PC-3 (cell line): ENCODE data around the gene ENAH.

Source experiments
- EZH2 ChIP-seq: fragments of 300-600 bp; sonication (generic); IDR thresholded peaks from one replicate; pipeline ENCODE4 v1.6.1; 2017; ENCODE audit warnings: antibody characterized with exemption, mild to moderate bottlenecking, low read length; ENCODE audit not compliant: unreplicated experiment
- EZH2phosphoT487 ChIP-seq: fragments of 300-600 bp; sonication (generic); IDR thresholded peaks from 2 replicates; pipeline ENCODE4 v1.6.1; 2018; ENCODE audit warnings: mild to moderate bottlenecking, antibody characterized with exemption, low read length, borderline replicate concordance
- TF ChIP-seq, protein P1 (sequence below): fragments of 300-600 bp; sonication (generic); conservative IDR thresholded peaks from 2 replicates; pipeline ENCODE4 v1.5.1; 2017; ENCODE audit warnings: antibody characterized with exemption, low read depth, mild to moderate bottlenecking, low read length

GRCh38 chr1:225617479-225617878 lies 35.4 kb downstream of the ENAH start:
- TF ChIP-seq, protein P1, sequence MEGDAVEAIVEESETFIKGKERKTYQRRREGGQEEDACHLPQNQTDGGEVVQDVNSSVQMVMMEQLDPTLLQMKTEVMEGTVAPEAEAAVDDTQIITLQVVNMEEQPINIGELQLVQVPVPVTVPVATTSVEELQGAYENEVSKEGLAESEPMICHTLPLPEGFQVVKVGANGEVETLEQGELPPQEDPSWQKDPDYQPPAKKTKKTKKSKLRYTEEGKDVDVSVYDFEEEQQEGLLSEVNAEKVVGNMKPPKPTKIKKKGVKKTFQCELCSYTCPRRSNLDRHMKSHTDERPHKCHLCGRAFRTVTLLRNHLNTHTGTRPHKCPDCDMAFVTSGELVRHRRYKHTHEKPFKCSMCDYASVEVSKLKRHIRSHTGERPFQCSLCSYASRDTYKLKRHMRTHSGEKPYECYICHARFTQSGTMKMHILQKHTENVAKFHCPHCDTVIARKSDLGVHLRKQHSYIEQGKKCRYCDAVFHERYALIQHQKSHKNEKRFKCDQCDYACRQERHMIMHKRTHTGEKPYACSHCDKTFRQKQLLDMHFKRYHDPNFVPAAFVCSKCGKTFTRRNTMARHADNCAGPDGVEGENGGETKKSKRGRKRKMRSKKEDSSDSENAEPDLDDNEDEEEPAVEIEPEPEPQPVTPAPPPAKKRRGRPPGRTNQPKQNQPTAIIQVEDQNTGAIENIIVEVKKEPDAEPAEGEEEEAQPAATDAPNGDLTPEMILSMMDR: no peak
- TF ChIP-seq EZH2phosphoT487 (no peak), EZH2 (no peak)
